GM12891 (cell line): ENCODE data around the gene PCDHB7.
"Not testable (repeated sequence)": the region's sequence is repeated elsewhere in the genome, so short reads cannot be mapped to it uniquely, and the experiment has no call there.

ENCODE experiments used
- DNase-seq: peaks from one replicate; pipeline ENCODE4 v3.0.0; 2011; ENCODE audit warnings: low spot score; ENCODE audit not compliant: insufficient read length
- FAIRE-seq: peaks from 2 replicates; lab custom pipeline; 2011; peaks lifted over from hg19 to GRCh38; lab: Jason Lieb, UNC
- PAX5 ChIP-seq: IDR thresholded peaks from 2 replicates; pipeline ENCODE4 v1.6.1; 2011; ENCODE audit warnings: low read length, moderate library complexity, mild to moderate bottlenecking; ENCODE audit not compliant: insufficient read depth, severe bottlenecking
- POLR2A ChIP-seq: IDR thresholded peaks from 2 replicates; pipeline ENCODE4 v1.6.1; 2011; ENCODE audit warnings: low read depth, low read length, control low read depth
- POLR2AphosphoS5 ChIP-seq: IDR thresholded peaks from 2 replicates; pipeline ENCODE4 v1.6.1; 2011; ENCODE audit warnings: low read depth, low read length, control low read depth
- POU2F2 ChIP-seq: IDR thresholded peaks from 2 replicates; pipeline ENCODE4 v1.6.1; 2011; ENCODE audit warnings: low read depth, mild to moderate bottlenecking, control low read depth, low read length, moderate library complexity
- SPI1 ChIP-seq: IDR thresholded peaks from 2 replicates; pipeline ENCODE4 v1.6.1; 2011; ENCODE audit warnings: low read depth, low read length, control low read depth
- TAF1 ChIP-seq: IDR thresholded peaks from 2 replicates; pipeline ENCODE4 v1.6.1; 2011; ENCODE audit warnings: low read depth, low read length, control low read depth

The PCDHB7 gene

GRCh38 chr5:141216035-141216434 lies 43.6 kb downstream of the PCDHB7 start:
- FAIRE-seq, DNase-seq: not testable (repeated sequence)

DNA sequence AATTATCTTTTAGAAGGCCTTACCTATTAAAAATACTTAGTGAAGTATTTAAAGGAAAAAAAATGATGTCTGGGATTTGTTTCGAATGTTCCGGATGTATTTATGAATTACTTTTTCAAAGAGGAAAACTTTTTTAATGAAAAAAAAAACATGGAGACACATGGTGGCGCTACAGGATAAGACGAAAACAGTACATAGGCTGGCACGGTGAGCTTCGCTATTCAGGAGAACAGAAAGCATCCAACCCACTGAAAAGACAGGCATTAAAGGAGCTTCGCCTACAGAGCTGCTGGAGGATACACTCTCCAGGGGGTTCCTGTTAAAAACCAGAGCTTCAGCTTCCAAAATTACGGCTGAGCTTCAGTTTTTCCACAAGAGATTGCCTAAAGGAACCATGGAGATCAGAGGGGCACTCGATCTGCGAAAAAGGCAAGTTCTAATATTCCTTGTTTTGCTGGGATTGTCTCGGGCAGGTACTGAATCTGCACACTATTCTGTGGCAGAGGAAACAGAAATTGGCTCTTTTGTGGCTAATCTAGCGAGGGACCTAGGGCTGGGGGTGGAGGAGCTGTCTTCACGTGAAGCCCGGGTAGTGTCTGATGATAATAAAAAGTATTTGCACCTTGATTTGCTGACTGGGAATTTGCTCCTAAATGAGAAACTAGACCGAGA lies 50.8 kb downstream of the PCDHB7 start, which contains the start of gene PCDHB14:
Gene PCDHB14 (plus strand): TSS at position 232 of the 672 bp plus-strand sequence. CDS start 163 bp downstream, at position 395.
- no peak for DNase-seq

GRCh38 chr5:141224844-141225243 lies 52.4 kb downstream of the PCDHB7 start:
- DNase-seq, FAIRE-seq: not testable (repeated sequence)

More for the DNA sequence above, 50.8 kb downstream of the PCDHB7 start, which contains the start of gene PCDHB14:
- TF ChIP-seq POLR2AphosphoS5 (no peak), PAX5 (no peak), TAF1 (no peak), POLR2A (no peak), POU2F2 (no peak), SPI1 (no peak)
- FAIRE-seq, result no peak

DNA sequence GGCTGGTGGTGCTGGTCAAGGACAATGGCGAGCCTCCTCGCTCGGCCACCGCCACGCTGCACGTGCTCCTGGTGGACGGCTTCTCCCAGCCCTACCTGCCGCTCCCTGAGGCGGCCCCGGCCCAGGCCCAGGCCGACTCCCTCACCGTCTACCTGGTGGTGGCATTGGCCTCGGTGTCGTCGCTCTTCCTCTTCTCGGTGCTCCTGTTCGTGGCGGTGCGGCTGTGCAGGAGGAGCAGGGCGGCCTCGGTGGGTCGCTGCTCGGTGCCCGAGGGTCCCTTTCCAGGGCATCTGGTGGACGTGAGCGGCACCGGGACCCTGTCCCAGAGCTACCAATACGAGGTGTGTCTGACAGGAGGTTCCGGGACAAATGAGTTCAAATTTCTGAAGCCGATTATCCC lies 53.0 kb downstream of the PCDHB7 start:
- not testable (repeated sequence) for DNase-seq, FAIRE-seq
